ENCODE measurements around the gene KRT13. TPM values are rescaled to one million over a fixed set of nuclear protein-coding genes. Genes with fewer than 3 reads are reported as not detected.

The KRT13 gene
- total RNA-seq, 1 experiment from 2014 or later = 45.8 TPM

- DNase-seq (ENCODE audit: low spot score) = no peak
Measured at GRCh38 chr17:41537990-41538389, 32.6 kb upstream of the KRT13 start.

- no peak for DNase-seq (ENCODE audit: low spot score)
Measured at GRCh38 chr17:41537614-41537954, 32.2 kb upstream of the KRT13 start.

- DNase-seq (ENCODE audit: low spot score) = no peak
Measured at GRCh38 chr17:41536741-41537613, 31.6 kb upstream of the KRT13 start.

GRCh38 chr17:41535764-41536481 is 30.5 kb upstream of the KRT13 start:
- DNase-seq (ENCODE audit: low spot score) = peak; percentile 89

GRCh38 chr17:41534899-41535546 is 29.6 kb upstream of the KRT13 start:
- DNase-seq (ENCODE audit: low spot score) = no peak

GRCh38 chr17:41533613-41534012 is 28.2 kb upstream of the KRT13 start:
- DNase-seq (ENCODE audit: low spot score) = no peak

GRCh38 chr17:41532947-41533570 is 27.6 kb upstream of the KRT13 start:
- DNase-seq (ENCODE audit: low spot score) = no peak

GRCh38 chr17:41531993-41532392 is 26.6 kb upstream of the KRT13 start:
- no peak for DNase-seq (ENCODE audit: low spot score)

GRCh38 chr17:41530062-41531048 is 24.9 kb upstream of the KRT13 start:
- peak; percentile 95 for DNase-seq (ENCODE audit: low spot score)

GRCh38 chr17:41529491-41529915 is 24.1 kb upstream of the KRT13 start:
- peak; percentile 51 for DNase-seq (ENCODE audit: low spot score)

GRCh38 chr17:41528959-41529353 is 23.5 kb upstream of the KRT13 start:
- peak; percentile 41 for DNase-seq (ENCODE audit: low spot score)

GRCh38 chr17:41527063-41528023 is 21.9 kb upstream of the KRT13 start:
- peak; percentile 57 for DNase-seq (ENCODE audit: low spot score)

- no peak for DNase-seq (ENCODE audit: low spot score)
Measured at GRCh38 chr17:41524261-41524660, 18.8 kb upstream of the KRT13 start.

- peak; percentile 81 for DNase-seq (ENCODE audit: low spot score)
Measured at GRCh38 chr17:41523787-41524186, 18.4 kb upstream of the KRT13 start.

GRCh38 chr17:41523225-41523593 is 17.8 kb upstream of the KRT13 start:
- peak; percentile 42 for DNase-seq (ENCODE audit: low spot score)

- peak; percentile 82 for DNase-seq (ENCODE audit: low spot score)
Measured at GRCh38 chr17:41522301-41523224, 17.2 kb upstream of the KRT13 start.

GRCh38 chr17:41521574-41522261 is 16.3 kb upstream of the KRT13 start:
- peak; percentile 97 for DNase-seq (ENCODE audit: low spot score)

All from HT-29 (cell line).